CD4-positive, alpha-beta T cell (primary cell): ENCODE data around the gene CEP19. TPM values are rescaled to one million over a fixed set of nuclear protein-coding genes. Genes with fewer than 3 reads are reported as not detected.

Experiments
- ATAC-seq: fragments of 200-7000 bp; cut with Tn5 transposase; one replicate; pipeline ENCODE4 v1.10.0; 2022; ENCODE audit warnings: mild to moderate bottlenecking; ENCODE audit not compliant: poor library complexity
- CTCF ChIA-PET: fragments of 350-600 bp; sonication (Branson Sonifier 250); formaldehyde crosslinking; loops from one replicate; lab custom pipeline; 2021; ENCODE audit warnings: antibody characterized with exemption, inconsistent platforms; lab: Charles Lee
- POLR2A ChIA-PET: fragments of 350-600 bp; sonication (Branson Sonifier 250); formaldehyde crosslinking; loops from one replicate; lab custom pipeline; 2021; ENCODE audit warnings: antibody characterized with exemption, inconsistent platforms; lab: Charles Lee
- DNase-seq, 14 experiments: peaks; one replicate each; pipeline ENCODE4 v3.0.0-alpha.2; 2013 to 2020; ENCODE audit warnings: mixed read lengths in 2 of 14
- H3K27ac ChIP-seq, 2 donors: one replicate each; pipeline versions ENCODE4 v1.5.1 to v1.7.0; 2013; ENCODE audit warnings: low read length in 2 of 2, low read depth in 1 of 2, mild to moderate bottlenecking in 1 of 2
- H3K27me3 ChIP-seq, 2 experiments: 1 replicate in 1 of 2; 2 replicates in 1 of 2; pipeline versions ENCODE4 v1.6.1 to v1.7.0; 2013; ENCODE audit warnings: low read length in 2 of 2, control low read depth in 1 of 2, mild to moderate bottlenecking in 1 of 2, moderate library complexity in 1 of 2; ENCODE audit not compliant: insufficient read depth in 2 of 2, control insufficient read depth in 1 of 2
- H3K36me3 ChIP-seq: one replicate; pipeline ENCODE4 v1.6.1; 2013; ENCODE audit warnings: low read length, control low read depth; ENCODE audit not compliant: insufficient read depth
- H3K4me1 ChIP-seq: one replicate; pipeline ENCODE4 v1.6.1; 2013; ENCODE audit warnings: low read length, control low read depth; ENCODE audit not compliant: insufficient read depth
- H3K4me3 ChIP-seq: one replicate; pipeline ENCODE4 v1.5.1; 2013; ENCODE audit warnings: mild to moderate bottlenecking, low read length, moderate library complexity
- H3K9me3 ChIP-seq, 2 experiments: 1 replicate in 1 of 2; 2 replicates in 1 of 2; pipeline versions ENCODE4 v1.6.1 to v1.7.0; 2013; ENCODE audit warnings: low read length in 2 of 2, mild to moderate bottlenecking in 2 of 2, control low read depth in 1 of 2, moderate library complexity in 1 of 2; ENCODE audit not compliant: control insufficient read depth in 1 of 2, insufficient read depth in 1 of 2
- H3K27ac Mint-ChIP-seq: one replicate; pipeline ENCODE4 v1.8.0; 2020; ENCODE audit warnings: mixed read lengths
- H3K27me3 Mint-ChIP-seq: one replicate; pipeline ENCODE4 v1.8.0; 2021; ENCODE audit warnings: mixed read lengths
- H3K36me3 Mint-ChIP-seq: one replicate; pipeline ENCODE4 v1.8.0; 2021; ENCODE audit warnings: low read depth, mixed read lengths
- H3K4me1 Mint-ChIP-seq: one replicate; pipeline ENCODE4 v1.8.0; 2021; ENCODE audit warnings: low read depth, mixed read lengths
- H3K4me3 Mint-ChIP-seq: one replicate; pipeline ENCODE4 v1.8.0; 2020; ENCODE audit warnings: mild to moderate bottlenecking, mixed read lengths
- H3K9me3 Mint-ChIP-seq: one replicate; pipeline ENCODE4 v1.8.0; 2020; ENCODE audit warnings: mixed read lengths
- CTCF ChIP-seq: fragments of 200-600 bp; IDR thresholded peaks from one replicate; pipeline ENCODE4 v1.8.0; 2022; ENCODE audit warnings: antibody characterized with exemption, mild to moderate bottlenecking
- intact Hi-C, 2 experiments: fragments of 100-400 bp; cut with DNase I in 1 of 2; cut with micrococcal nuclease in 1 of 2; formaldehyde crosslinking; loops; one replicate each; pipeline versions ENCODE4 v1.15.1 to v1.9.0; 2023 to 2025; cut with DNase I, micrococcal nuclease
- total RNA-seq, 174 experiments: library from RNA in 2 of 174; stranded (reverse) in 2 of 174; gene quantifications; one replicate each; pipeline ENCODE4 v1.2.3 and lab custom pipeline; 2021 to 2026

The CEP19 gene
- total RNA-seq, 2 experiments from 2014 or later = 0.36 to 0.64 TPM

DNA sequence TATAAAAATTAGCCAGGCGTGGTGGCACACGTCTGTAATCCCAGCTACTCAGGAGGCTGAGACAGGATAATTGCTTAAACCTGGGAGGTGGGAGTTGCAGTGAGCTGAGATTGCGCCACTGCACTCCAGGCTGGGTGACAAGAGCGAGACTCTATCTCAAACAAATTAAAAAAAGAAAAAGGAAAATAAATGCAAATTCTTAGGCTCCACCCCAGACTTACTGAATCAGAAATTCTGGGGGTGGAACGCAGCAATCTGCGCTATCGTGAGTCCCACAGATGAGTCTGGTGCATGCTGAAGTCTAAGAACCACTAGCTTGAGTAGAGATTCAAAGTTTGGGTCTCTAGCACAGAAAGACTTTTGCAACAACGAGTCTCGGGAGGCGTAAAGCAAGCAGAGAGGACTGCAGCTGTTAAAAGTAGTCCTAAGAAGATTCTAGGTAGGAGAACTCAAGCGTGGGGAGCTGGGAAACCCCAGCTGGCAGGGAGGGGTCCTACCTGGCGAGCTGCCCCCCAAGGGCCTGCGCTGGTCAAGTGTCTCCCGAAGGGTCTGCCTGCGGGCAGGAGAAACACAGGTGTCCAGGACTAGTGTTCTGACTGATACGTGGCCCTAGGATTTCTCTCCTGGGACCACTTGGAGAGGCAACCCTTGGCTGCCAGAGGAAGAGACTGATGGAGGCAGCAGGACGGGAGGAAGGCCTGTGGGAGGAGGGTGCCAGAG is 21.9 kb downstream of the CEP19 start:
- POLR2A ChIA-PET = interaction anchor here (1.0 to 1.1 kb wide), 2 partner anchors 58 to 80 kb away, joined by 3 read pairs; no protein-coding TSS in a partner anchor
- H3K4me3 ChIP-seq = peak overlapping the region; percentile 25
- no peak for TF ChIP-seq CTCF
- H3K9me3 ChIP-seq = no peaks in the 10 kb centered on the region
- ATAC-seq = no peak
- no peaks in the 10 kb centered on the region for H3K36me3 ChIP-seq
- Mint-ChIP-seq H3K4me3 (no peak overlapping the region), H3K27me3 (no peaks in the 10 kb centered on the region), H3K27ac (no peak overlapping the region), H3K4me1 (peaks cover 2% of the 10 kb centered on the region), H3K36me3 (no peaks in the 10 kb centered on the region), H3K9me3 (no peaks in the 10 kb centered on the region)
- no peaks in the 10 kb centered on the region for H3K27me3 ChIP-seq
- H3K4me1 ChIP-seq = peaks cover 12% of the 10 kb centered on the region
- intact Hi-C loops = loop anchor here in 1 of 2 experiments (5.0 kb wide), 1 partner anchor 153 kb away; no protein-coding TSS in a partner anchor
- H3K27ac ChIP-seq = no peak overlapping the region
- CTCF ChIA-PET = interaction anchor here (1.0 to 1.6 kb wide), 4 partner anchors 49 to 161 kb away, joined by 3 to 7 read pairs (median 3); no protein-coding TSS in a partner anchor
- no peak for DNase-seq

DNA sequence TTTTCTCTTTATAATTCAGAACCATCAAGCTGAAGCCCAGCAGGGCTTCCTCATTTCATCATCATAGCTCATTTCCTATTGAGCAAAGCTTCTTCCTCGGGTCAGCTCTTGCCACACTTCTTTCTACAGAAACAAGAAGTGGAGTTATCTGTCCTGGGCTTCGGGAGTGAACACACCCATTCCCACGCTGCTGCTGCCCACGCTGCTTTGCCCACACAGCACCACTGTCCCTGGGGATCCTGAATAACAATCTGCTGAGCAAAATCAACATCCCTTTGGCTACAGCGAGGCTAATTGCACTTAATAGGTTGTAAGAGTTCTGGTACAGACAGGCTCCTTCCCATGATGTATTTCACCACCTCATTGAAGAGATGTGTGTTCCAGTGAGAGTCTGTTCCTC is 23.7 kb downstream of the CEP19 start:
- no peaks in the 10 kb centered on the region for H3K27me3 ChIP-seq
- POLR2A ChIA-PET = no interaction called here
- DNase-seq (peak in 2 of 14 experiments; percentile 56 to 60), ATAC-seq (no peak)
- CTCF ChIA-PET = interaction anchor here (0.6 to 5.3 kb wide), 4 partner anchors 9 to 404 kb away, joined by 3 to 67 read pairs (median 4); no protein-coding TSS in a partner anchor
- Mint-ChIP-seq H3K27ac (no peak overlapping the region), H3K27me3 (no peaks in the 10 kb centered on the region), H3K4me3 (no peak overlapping the region), H3K9me3 (no peaks in the 10 kb centered on the region), H3K4me1 (peaks cover 14% of the 10 kb centered on the region), H3K36me3 (no peaks in the 10 kb centered on the region)
- no peaks in the 10 kb centered on the region for H3K36me3 ChIP-seq
- H3K4me3 ChIP-seq = no peak overlapping the region
- intact Hi-C loops = loop anchor here in 1 of 2 experiments (5.0 kb wide), 1 partner anchor 151 kb away; no protein-coding TSS in a partner anchor
- H3K4me1 ChIP-seq = peaks cover 11% of the 10 kb centered on the region
- no peaks in the 10 kb centered on the region for H3K9me3 ChIP-seq
- TF ChIP-seq CTCF = no peak
- H3K27ac ChIP-seq = no peak overlapping the region

DNA sequence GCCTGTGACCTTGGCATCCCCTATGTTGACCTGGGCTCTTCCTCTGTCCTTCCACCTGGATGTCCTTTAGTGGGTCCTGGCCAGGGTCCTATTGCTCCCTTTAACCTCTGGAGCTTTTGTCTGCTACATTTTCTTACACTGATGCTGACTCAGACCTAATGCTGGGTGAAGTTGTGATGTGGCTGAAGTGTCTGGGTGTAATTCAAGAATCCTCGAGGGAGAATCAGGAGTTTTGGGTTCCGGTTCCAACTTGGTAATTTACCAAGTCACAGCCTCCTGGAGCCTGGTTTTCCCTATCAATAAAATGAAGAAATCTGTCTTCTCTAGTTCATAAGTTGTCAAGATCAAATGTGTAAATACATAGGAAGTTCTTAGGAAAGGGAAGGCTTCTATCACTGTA is 25.6 kb downstream of the CEP19 start:
- H3K4me3 Mint-ChIP-seq = no peak overlapping the region

More for the DNA sequence above, 25.6 kb downstream of the CEP19 start:
- peaks cover 0 to 3% of the 10 kb centered on the region in 2 experiments for H3K9me3 ChIP-seq
- H3K27me3 Mint-ChIP-seq = no peaks in the 10 kb centered on the region
- ChIA-PET POLR2A (interaction anchor here (1.9 kb wide), 2 partner anchors 74 to 77 kb away, joined by 4 read pairs; no protein-coding TSS in a partner anchor), CTCF (interaction anchor here (5.3 kb wide), 1 partner anchor 78 kb away, joined by 67 read pairs; no protein-coding TSS in a partner anchor)
- peaks cover 11% of the 10 kb centered on the region for H3K4me1 ChIP-seq
- H3K4me1 Mint-ChIP-seq = peaks cover 14% of the 10 kb centered on the region
- no peak for TF ChIP-seq CTCF
- ATAC-seq (no peak), DNase-seq (no peak)
- no peak overlapping the region for H3K27ac ChIP-seq
- H3K36me3 ChIP-seq = no peaks in the 10 kb centered on the region
- H3K9me3 Mint-ChIP-seq = no peaks in the 10 kb centered on the region
- H3K36me3 Mint-ChIP-seq = no peaks in the 10 kb centered on the region
- intact Hi-C loops = loop anchor here in 1 of 2 experiments (5.0 kb wide), 1 partner anchor 149 kb away; no protein-coding TSS in a partner anchor
- H3K27me3 ChIP-seq = no peaks in the 10 kb centered on the region
- peak overlapping the region; percentile 29 for H3K27ac Mint-ChIP-seq
- no peak overlapping the region for H3K4me3 ChIP-seq
